Endothelial cell of umbilical vein (primary cell): ENCODE results near the gene CLPTM1L. TPM values are rescaled to one million over a fixed set of nuclear protein-coding genes. Genes with fewer than 3 reads are reported as not detected.

Experiments used
- BruUV-seq: library from RNA; stranded (reverse); fragments of 400-500 nt; replicated peaks from 2 replicates; lab custom pipeline; 2021; lab: Mats Ljungman, UMichigan
- CTCF ChIA-PET: fragments of 300-600, 350-600 bp; sonication (Branson Sonifier 250); formaldehyde crosslinking; loops from one replicate; lab custom pipeline; 2021; ENCODE audit warnings: antibody characterized with exemption, inconsistent platforms; lab: Charles Lee
- POLR2A ChIA-PET: fragments of 300-600, 350-600 bp; sonication (Branson Sonifier 250); formaldehyde crosslinking; loops from one replicate; lab custom pipeline; 2021; ENCODE audit warnings: antibody characterized with exemption, inconsistent platforms; lab: Charles Lee
- DNase-seq: peaks from one replicate; pipeline ENCODE4 v3.0.0-alpha.2; 2011; ENCODE audit warnings: low read depth, low spot score
- FAIRE-seq: peaks from 2 replicates; lab custom pipeline; 2011; peaks lifted over from hg19 to GRCh38; lab: Jason Lieb, UNC
- H2AFZ ChIP-seq: 2 replicates; pipeline ENCODE4 v1.6.0; 2012; ENCODE audit warnings: low read depth, low read length, control low read depth, inconsistent platforms
- H3K27ac ChIP-seq: 2 replicates; pipeline ENCODE4 v1.5.1; 2011; ENCODE audit warnings: low read depth, mild to moderate bottlenecking, control low read depth, low read length, moderate library complexity; ENCODE audit not compliant: insufficient read depth
- H3K27me3 ChIP-seq, 2 experiments: 2 replicates each; pipeline versions ENCODE4 v1.6.0 to v1.6.1; 2011; ENCODE audit warnings: low read length in 2 of 2, mixed read lengths in 1 of 2; ENCODE audit not compliant: control insufficient read depth in 2 of 2, insufficient read depth in 2 of 2
- H3K36me3 ChIP-seq, 2 experiments: 2 replicates in 1 of 2; 3 replicates in 1 of 2; pipeline ENCODE4 v1.5.1; 2011; ENCODE audit warnings: low read length in 2 of 2, mild to moderate bottlenecking in 1 of 2, moderate library complexity in 1 of 2; ENCODE audit not compliant: control insufficient read depth in 2 of 2, insufficient read depth in 2 of 2; ENCODE audit errors: extremely low read depth in 1 of 2
- H3K4me1 ChIP-seq: 3 replicates; pipeline ENCODE4 v1.5.1; 2011; ENCODE audit warnings: mild to moderate bottlenecking, low read length; ENCODE audit not compliant: control insufficient read depth, insufficient read depth; ENCODE audit errors: extremely low read depth
- H3K4me2 ChIP-seq: 2 replicates; pipeline ENCODE4 v1.6.1; 2011; ENCODE audit warnings: low read length, control low read depth, mixed read lengths; ENCODE audit not compliant: insufficient read depth
- H3K4me3 ChIP-seq, 3 experiments: fragments of 200-600 bp in 1 of 3; sonication (generic), shearing (Covaris generic) in 1 of 3; replicated peaks in 1 of 3; 2 replicates each; pipeline ENCODE4 v1.5.1; 2011 to 2016; ENCODE audit warnings: control low read depth in 3 of 3, low read length in 3 of 3, mild to moderate bottlenecking in 2 of 3, inconsistent platforms in 1 of 3, low read depth in 1 of 3, moderate library complexity in 1 of 3; ENCODE audit not compliant: insufficient read depth in 1 of 3
- H3K79me2 ChIP-seq: 2 replicates; pipeline ENCODE4 v1.6.0; 2012; ENCODE audit warnings: low read length, inconsistent platforms; ENCODE audit not compliant: control insufficient read depth, insufficient read depth
- H3K9ac ChIP-seq: replicated peaks from 2 replicates; pipeline ENCODE3; 2011; ENCODE audit warnings: low read length, control low read depth; ENCODE audit not compliant: insufficient read depth; ENCODE audit errors: extremely low read depth
- H3K9me1 ChIP-seq: replicated peaks from 3 replicates; pipeline ENCODE4 v1.6.0; 2011; ENCODE audit warnings: mild to moderate bottlenecking, low read length; ENCODE audit not compliant: control insufficient read depth, insufficient read depth; ENCODE audit errors: extremely low read depth
- H3K9me3 ChIP-seq: replicated peaks from 2 replicates; pipeline ENCODE4 v1.5.1; 2012; ENCODE audit warnings: low read length, inconsistent platforms; ENCODE audit not compliant: control insufficient read depth, insufficient read depth
- H4K20me1 ChIP-seq: replicated peaks from 2 replicates; pipeline ENCODE3; 2011; ENCODE audit warnings: mild to moderate bottlenecking, low read length; ENCODE audit not compliant: control insufficient read depth, insufficient read depth; ENCODE audit errors: extremely low read depth
- EZH2 ChIP-seq: IDR thresholded peaks from 2 replicates; pipeline ENCODE4 v1.6.1; 2012; ENCODE audit warnings: borderline replicate concordance, low read depth, mild to moderate bottlenecking, moderate library complexity, low read length, inconsistent platforms; ENCODE audit not compliant: severe bottlenecking
- FOS ChIP-seq: IDR thresholded peaks from 2 replicates; pipeline ENCODE4 v1.6.1; 2011; ENCODE audit warnings: mild to moderate bottlenecking, low read length, moderate library complexity, borderline replicate concordance; ENCODE audit not compliant: insufficient read depth
- JUN ChIP-seq: IDR thresholded peaks from 2 replicates; pipeline ENCODE4 v1.6.1; 2011; ENCODE audit warnings: borderline replicate concordance, low read depth; ENCODE audit not compliant: insufficient read length, insufficient read depth
- MAX ChIP-seq: IDR thresholded peaks from 2 replicates; pipeline ENCODE4 v1.6.1; 2011; ENCODE audit not compliant: insufficient read depth, insufficient read length
- MYC ChIP-seq: IDR thresholded peaks from one replicate; pipeline ENCODE4 v1.6.1; 2011; ENCODE audit warnings: mild to moderate bottlenecking, low read depth, low read length
- POLR2A ChIP-seq: IDR thresholded peaks from 2 replicates; pipeline ENCODE4 v1.6.1; 2012; ENCODE audit warnings: low read depth, mild to moderate bottlenecking, control low read depth, low read length
- POLR2AphosphoS5 ChIP-seq: IDR thresholded peaks from 2 replicates; pipeline ENCODE4 v1.6.1; 2012; ENCODE audit warnings: low read depth, mild to moderate bottlenecking, control low read depth, low read length, moderate library complexity; ENCODE audit not compliant: insufficient read depth
- dilution Hi-C: fragments of 300-500 bp; cut with MboI; formaldehyde crosslinking; loops from one replicate; pipeline ENCODE4 v1.15.0; 2019; ENCODE audit warnings: low sequenced_read_pairs; ENCODE audit not compliant: extremely low pct_ligation_motif_present
- intact Hi-C: fragments of 100-400 bp; cut with micrococcal nuclease; formaldehyde crosslinking; loops from one replicate; pipeline ENCODE4 v1.10.0; 2022
- polyA plus RNA-seq, 4 experiments: library from polyadenylated mRNA; depleted of rRNA in 3 of 4; stranded (reverse) in 3 of 4; unstranded in 1 of 4; fragments of >200 nt; gene quantifications; 2 replicates each; pipeline versions ENCODE4 v1.2.1 to v1.2.3, GENCODE V29; 2011 to 2012; ENCODE audit warnings: missing spikeins in 1 of 4
- total RNA-seq: library from RNA; stranded (reverse); gene quantifications from 2 replicates; pipeline ENCODE4 v1.2.3, GENCODE V29; 2021
- TF ChIP-seq, protein P1 (sequence below), 2 donors: IDR thresholded peaks; 1 replicate in 1 of 2; 2 replicates in 1 of 2; pipeline ENCODE4 v1.5.1; 2011; ENCODE audit warnings: low read length in 2 of 2, mild to moderate bottlenecking in 2 of 2, moderate library complexity in 2 of 2, control low read depth in 1 of 2, inconsistent platforms in 1 of 2, low read depth in 1 of 2; ENCODE audit not compliant: insufficient read depth in 1 of 2; ENCODE audit errors: extremely low read depth in 1 of 2

CLPTM1L gene
- total and polyA plus RNA-seq, 2 donors (not counting 3 experiments of a cell fraction or from before 2014, with no cell fraction given), result 116 to 191 TPM

DNA sequence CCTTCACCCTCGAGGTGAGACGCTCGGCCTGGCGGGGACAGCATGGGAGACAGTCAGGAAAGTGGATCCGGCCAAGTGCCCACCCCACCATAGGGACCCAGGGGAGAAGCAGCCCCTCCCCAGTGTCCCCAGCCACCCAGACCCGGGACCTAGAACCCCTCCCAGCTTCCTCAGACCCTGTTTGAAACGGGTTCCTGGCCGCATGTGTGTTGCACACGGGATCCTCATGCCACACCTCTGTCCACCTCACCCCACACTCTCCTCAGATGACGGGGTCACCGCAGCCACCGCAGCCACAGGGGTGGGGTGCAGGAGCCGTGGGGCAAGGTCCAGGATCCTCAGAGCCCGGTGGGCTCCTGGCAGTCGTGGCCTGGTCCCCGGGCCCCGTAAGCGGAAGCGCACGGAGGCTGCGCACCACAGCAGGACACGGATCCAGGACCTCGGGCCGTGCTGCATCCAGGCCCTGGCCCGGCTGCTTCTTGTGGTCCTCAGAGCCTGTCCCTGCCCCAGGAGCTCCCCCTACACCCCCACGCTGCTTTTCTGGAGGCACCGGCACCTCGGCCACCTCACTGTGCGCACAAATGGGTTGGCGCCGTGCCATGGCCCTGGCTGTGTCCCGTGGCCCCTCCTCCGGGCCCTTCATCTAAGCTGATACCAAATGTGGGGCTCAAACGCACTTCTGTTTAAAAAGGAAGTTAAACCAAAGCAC, 65.3 kb downstream of the CLPTM1L start:
- POLR2A ChIA-PET, result no interaction called here
- Histone ChIP-seq H4K20me1 (no peaks in the 10 kb centered on the region), H3K79me2 (no peaks in the 10 kb centered on the region), H3K36me3 (no peaks in the 10 kb centered on the region), H3K4me1 (no peaks in the 10 kb centered on the region), H3K27me3 (no peaks in the 10 kb centered on the region), H3K4me2 (no peak overlapping the region), H3K9ac (no peak overlapping the region), H3K4me3 (no peak overlapping the region), H2AFZ (no peak overlapping the region), H3K27ac (no peak overlapping the region), H3K9me3 (no peaks in the 10 kb centered on the region), H3K9me1 (no peaks in the 10 kb centered on the region)
- dilution Hi-C loops (no loop called here), intact Hi-C loops (no loop called here)
- no TSS peak for BruUV-seq
- no peak for FAIRE-seq
- CTCF ChIA-PET, result no interaction called here
- TF ChIP-seq FOS, result no peak
- TF ChIP-seq POLR2A, result no peak
- TF ChIP-seq, protein P1, sequence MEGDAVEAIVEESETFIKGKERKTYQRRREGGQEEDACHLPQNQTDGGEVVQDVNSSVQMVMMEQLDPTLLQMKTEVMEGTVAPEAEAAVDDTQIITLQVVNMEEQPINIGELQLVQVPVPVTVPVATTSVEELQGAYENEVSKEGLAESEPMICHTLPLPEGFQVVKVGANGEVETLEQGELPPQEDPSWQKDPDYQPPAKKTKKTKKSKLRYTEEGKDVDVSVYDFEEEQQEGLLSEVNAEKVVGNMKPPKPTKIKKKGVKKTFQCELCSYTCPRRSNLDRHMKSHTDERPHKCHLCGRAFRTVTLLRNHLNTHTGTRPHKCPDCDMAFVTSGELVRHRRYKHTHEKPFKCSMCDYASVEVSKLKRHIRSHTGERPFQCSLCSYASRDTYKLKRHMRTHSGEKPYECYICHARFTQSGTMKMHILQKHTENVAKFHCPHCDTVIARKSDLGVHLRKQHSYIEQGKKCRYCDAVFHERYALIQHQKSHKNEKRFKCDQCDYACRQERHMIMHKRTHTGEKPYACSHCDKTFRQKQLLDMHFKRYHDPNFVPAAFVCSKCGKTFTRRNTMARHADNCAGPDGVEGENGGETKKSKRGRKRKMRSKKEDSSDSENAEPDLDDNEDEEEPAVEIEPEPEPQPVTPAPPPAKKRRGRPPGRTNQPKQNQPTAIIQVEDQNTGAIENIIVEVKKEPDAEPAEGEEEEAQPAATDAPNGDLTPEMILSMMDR (IDR thresholded peaks at IDR 0.05; ENCODE audit: extremely low read depth in 1 of 2, insufficient read depth in 1 of 2, low read depth in 1 of 2, low read length in 2 of 2), result no peak
- no peak for TF ChIP-seq JUN
- TF ChIP-seq EZH2, result no peak
- TF ChIP-seq MAX, result no peak
- TF ChIP-seq MYC, result no peak
- no peak for TF ChIP-seq POLR2AphosphoS5
- DNase-seq, result no peak
